Epithelial cell of prostate (primary cell): ENCODE measurements around the gene FOXK2.

Experiments used
- DNase-seq: peaks from one replicate; pipeline ENCODE4 v3.0.0-alpha.2; 2011; ENCODE audit warnings: low read depth, low spot score
- H3K27ac ChIP-seq: fragments of 450-650 bp; 2 replicates; pipeline ENCODE4 v1.5.1; 2017; ENCODE audit warnings: mild to moderate bottlenecking

Gene FOXK2

DNA sequence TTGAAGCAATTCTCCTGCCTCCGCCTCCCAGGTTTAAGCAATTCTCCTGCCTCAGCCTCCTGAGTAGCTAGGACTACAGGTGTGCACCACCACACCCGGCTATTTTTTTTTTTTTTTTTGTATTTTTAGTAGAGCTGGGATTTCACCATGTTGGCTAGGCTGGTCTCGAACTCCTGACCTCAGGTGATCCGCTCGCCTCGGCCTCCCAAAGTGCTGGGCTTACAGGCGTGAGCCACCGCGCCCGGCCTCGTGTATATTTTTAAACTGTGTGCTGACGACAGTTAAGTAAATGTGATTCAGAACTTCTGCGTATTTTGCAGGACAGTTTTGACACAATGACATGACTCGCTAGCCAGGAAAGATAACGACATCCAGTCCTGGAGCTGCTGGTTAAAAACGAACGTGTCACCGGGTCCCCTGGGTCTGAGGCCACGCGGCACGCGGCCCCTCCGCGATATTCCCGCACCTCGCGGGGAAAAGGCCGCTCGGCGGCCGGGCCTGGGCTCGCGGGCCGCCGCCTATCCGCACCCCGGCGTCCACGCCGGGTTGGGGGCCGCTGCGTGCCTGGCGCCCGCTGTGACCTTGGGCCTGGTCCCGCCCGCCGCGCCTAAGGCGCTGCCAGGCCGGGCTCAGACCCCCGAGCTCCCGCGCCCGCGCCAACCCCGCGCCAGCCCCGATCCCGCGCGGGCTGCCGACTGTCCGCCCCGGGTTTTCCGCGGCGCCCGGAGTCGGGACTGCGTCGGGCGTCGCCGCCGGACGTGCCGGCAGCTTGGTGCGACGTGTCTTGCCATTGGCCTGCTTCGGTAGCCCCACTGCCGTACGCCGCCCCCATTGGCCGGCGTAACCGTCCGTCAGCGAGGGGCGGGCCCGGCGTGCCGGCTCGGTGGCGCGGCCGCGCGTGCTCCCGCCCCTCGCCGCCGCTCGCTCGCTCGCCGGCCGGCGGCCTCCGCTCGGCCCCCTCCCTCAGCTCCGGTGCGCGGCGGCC is at the start of gene FOXK2:
Gene FOXK2 (plus strand): TSS at position 907 of the 985 bp plus-strand sequence. CDS start 157 bp downstream, outside the sequence.
- H3K27ac ChIP-seq, result peak within 1 kb of the TSS; percentile 86
- DNase-seq, result peak; percentile 85

DNA sequence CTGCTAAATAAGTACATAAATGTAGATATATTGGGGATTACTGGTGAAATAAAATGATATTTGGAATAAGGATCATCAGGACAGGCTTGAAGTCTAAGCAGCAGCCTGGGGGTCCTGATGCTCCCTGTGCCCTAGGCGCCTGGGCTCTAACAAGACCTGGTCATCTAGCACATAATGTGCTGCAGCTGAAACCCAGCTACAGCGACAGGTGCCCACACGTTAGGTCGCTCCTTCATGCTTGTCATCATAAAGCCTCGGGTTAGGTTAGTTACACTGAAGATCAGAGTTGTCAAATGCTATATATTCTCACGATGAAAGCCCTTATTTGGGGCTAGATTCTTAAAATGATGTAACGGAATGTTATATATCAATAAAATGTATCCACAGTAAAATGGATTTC is 49.5 kb upstream of the FOXK2 start:
- H3K27ac ChIP-seq, result no peak overlapping the region
- no peak for DNase-seq

DNA sequence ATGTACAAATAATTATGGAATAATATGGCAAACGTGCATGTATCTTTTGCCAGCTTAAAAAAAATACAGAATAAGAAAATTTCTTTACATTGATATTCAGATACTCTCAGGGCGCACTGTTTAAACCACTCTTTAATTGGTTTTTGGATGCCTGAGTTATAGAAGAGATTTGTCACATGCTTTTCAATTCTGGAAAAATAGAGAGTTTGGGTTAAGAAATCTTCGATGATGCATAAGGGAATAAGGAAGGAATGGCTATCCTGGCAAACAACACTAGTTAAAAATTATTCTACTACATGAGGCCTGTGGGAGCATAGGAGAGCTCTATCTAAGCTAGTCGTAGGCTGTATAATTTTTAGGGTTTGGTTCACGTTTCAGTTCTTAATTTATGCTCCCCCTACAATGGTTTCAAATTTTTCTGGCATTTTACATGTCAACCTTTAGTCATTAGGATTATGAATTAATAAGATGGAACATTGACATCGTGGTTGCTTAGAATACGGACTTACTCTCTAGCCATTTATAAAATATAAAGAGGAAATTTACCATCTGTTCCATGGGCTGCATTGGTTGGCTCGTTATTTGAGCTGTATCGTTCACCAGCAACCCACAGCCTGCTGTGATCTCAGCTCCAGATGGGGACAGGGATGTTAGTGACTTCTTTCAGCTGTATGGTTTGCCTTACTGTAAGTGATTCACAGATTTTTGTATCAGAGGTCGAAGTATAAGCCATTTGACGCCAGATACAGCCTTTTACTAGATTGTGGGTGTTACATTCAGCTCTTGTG is 45.1 kb upstream of the FOXK2 start:
- no peak overlapping the region for H3K27ac ChIP-seq

DNA sequence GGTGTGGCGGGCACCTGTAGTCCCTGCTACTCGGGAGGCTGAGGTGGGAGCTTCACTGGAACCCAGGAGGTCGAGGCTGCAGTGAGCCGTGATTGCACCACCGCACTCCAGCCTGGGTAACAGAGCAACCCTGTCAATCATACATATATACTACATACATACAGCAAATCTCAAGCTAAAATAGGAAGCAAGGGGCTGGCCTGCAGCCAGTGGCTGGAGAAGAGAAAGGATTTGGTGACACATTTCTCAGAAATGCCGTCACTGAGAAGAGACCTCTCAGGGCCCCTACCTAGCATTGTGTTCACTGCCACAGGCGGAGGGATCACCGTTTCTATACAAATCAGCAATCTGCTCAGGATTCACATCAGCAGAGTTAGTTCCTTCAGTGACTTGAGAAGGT is 44.1 kb upstream of the FOXK2 start:
- no peak overlapping the region for H3K27ac ChIP-seq
- no peak for DNase-seq

More for the DNA sequence above, 45.1 kb upstream of the FOXK2 start:
- no peak for DNase-seq

DNA sequence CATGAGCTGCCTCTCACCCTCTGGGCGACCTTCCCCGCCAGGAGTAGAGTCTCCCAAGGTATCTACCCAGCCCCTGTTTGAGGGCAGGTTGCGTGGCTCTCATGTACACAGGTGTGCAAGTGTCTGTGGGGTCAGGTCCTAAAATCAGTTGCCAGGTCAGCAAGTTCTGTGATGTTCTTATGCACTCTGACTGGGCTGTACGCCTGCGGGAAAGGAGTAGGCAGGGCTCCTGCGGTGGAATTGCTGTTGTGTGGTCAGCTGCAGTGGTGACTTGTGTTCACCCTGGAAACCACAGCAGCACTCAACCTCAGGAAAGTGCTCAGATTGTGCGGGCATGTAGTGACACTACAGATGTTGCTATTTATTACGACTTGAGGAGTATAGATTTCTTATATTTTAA is 41.6 kb upstream of the FOXK2 start:
- DNase-seq, result no peak
- no peak overlapping the region for H3K27ac ChIP-seq

DNA sequence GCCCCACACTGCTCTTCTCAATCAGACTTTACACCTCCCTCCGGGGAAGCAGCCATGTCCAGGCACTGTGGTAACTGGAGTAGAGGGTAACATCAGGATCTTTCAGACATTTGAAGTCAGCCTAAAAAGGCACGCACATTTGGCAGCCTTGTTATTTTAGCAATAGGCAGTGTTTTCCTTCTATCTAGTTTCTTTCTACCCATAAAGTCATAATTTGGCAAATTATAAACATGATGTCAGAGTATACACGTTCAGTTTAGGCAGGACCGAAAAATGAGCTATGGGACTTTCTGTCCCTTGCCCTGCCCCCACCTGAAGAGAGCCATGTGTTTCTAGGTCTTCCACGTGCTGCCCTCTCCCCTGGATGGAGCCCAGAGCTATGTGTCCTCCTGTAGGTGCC is 39.9 kb upstream of the FOXK2 start:
- no peak overlapping the region for H3K27ac ChIP-seq

DNA sequence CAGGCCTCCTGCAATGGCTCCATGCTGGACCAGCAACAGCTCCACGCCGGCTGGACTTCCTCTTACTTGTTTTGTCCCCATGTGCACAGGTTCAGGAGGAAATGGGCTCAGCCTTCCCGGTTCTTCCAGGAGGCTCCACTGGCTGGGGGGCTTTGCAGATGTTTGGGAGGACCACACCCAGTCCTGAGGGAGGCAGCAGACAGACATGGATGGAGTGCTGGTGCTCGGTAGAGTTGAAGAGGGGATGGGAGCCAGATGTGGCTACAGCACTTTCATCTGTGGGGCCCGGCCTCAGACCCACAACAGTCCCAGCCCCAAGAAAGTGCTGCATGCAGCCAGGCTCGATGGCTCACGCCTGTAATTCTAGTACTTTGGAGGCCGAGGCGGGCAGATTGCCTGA is 39.2 kb upstream of the FOXK2 start:
- DNase-seq, result no peak
- no peak overlapping the region for H3K27ac ChIP-seq

More for the DNA sequence above, 39.9 kb upstream of the FOXK2 start:
- DNase-seq, result no peak

DNA sequence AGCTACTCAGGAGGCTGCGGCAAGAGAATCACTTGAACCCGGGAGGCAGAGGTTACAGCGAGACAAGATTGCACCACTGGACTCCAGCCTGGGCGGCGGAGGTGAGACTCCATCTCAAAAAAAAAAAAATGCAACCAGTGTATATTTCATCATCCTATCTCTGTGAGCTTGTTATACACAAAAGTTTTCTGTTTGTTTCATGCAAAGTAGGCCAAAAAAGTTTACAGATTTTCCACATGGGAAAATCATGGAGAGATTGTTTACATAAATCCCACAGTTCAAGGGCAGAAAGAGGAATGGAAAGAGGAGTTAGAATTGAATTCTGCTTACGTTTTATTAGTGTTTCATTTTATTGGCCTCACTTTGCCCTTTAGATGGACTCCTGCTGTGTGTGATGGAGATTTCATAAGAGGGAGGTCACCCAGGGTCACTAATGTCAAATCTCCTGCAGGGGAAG is 36.3 kb upstream of the FOXK2 start:
- no peak overlapping the region for H3K27ac ChIP-seq
- no peak for DNase-seq

DNA sequence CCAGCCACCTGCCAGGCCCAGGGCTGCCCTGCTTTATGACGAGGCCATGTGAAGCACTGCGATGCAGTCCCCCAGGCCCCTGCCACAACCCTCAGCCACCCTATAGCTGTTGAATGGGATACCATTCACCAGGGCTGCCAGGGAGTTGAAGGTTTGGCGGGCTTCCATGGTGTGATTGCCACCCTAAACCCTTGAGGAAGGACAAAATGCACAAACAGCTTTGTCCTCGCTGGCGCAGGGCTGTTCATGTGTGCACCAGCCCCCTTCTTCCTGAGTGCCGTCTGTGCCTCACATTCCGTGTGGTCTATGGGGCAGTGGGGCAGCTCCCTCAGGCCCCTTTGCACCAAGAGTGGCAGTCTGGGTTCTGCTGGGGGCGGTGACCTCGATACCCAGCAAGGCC is 35.7 kb upstream of the FOXK2 start:
- no peak overlapping the region for H3K27ac ChIP-seq
- no peak for DNase-seq

DNA sequence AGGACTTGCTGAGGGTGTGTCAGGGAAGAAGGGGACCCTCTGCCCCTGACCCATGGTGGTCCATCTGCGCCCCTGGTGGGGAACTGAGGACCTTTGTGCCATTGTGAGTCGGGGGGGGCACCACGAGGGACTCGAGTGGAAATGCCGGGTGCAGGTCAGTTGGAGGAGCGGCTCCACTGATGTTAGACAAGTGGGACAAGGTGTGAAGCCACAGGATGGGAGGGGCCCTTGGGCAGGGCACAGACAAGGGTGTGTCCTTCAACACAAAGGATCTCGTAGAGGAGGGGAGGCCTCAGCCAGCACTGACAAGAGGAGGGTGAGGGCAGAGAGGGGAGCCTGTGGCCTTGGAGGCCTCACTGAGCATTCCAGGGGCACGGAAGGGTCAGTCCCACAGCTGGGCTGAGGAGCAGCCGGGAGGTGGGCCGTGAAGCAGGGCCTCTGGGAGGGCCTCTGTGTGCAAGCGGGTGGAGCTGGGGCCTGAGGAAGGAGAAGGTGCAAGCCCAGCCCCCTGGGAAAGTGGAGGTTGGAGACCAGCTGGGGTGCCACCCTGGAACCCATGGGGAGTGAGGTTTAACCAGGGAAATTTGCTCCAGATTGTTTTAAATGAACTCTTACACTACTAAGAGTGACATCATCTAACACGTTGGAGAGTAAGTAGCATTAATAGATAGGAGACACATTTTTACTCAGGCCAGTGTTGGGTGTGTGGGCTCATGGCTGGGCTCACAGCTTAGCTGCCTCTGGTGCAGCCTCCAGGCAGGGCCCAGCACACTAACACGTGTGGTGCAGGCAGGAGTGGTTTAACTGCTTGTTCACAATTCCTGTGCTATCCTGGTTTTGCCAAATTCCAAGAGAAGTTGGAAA is 33.1 kb upstream of the FOXK2 start:
- no peak overlapping the region for H3K27ac ChIP-seq
- DNase-seq, result no peak

DNA sequence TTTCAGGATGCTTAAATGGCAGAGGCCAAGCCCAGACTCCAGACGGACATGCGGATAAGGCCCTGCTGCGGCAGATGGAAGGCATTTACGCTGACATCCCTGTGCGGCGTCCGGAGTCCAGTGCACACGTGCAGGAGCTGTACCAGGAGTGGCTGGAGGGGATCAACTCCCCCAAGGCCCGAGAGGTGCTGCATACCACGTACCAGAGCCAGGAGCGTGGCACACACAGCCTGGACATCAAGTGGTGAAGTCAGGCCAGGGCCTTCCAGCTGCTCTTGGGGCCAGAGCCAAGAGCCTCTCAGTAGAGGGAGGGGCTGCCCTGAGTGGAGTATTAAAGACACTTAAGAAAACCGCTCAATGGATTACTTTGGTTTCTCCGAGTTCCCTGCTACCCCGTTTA is 31.6 kb upstream of the FOXK2 start:
- DNase-seq, result no peak
- no peak overlapping the region for H3K27ac ChIP-seq

DNA sequence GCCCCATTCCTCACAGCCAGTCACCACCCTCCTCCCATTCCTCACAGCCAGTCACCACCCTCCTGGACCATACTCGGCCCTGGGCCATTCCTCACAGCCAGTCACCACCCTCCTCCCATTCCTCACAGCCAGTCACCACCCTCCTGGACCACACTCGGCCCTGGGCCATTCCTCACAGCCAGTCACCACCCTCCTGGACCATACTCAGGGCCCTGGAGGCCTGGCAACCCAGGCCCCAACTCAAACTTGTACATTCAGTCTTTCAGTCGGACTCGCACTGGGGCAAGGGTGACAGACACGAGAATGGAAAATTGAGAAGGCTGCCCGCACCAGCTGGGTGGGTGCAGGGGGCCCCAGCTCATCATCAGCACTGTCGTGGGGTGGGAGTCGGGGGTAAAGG is 30.4 kb upstream of the FOXK2 start:
- no peak overlapping the region for H3K27ac ChIP-seq
- DNase-seq, result no peak

DNA sequence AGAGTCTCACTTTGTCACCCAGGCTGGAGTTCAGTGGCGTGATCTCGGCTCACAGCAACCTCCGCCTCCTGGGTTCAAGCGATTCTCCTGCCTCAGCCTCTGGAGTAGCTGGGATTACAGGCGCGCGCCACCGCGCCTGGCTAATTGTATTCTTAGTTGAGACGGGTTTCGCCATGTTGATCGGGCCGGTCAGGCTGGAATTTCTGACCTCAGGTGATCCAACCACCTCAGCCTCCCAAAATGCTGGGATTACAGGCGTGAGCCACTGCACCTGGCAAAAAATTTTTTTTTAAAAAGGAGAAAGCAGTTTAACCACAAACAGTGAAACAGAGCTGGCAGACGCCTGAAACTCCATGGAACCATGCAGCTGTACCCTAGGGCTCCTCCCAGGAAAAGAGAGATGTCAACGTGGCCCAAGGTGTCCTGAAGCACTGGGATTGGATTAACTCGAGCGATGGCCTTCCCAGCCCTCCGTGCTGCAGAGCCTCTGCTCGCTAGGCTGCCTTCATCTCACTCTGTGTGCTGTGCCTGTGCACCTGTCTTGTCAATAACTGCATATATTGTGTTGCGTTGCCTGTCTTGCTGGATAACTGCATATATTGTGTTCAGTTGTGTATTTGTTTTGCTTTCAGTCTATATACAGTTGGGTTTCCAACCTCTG is 29.6 kb upstream of the FOXK2 start:
- DNase-seq, result no peak
- H3K27ac ChIP-seq, result no peak overlapping the region

DNA sequence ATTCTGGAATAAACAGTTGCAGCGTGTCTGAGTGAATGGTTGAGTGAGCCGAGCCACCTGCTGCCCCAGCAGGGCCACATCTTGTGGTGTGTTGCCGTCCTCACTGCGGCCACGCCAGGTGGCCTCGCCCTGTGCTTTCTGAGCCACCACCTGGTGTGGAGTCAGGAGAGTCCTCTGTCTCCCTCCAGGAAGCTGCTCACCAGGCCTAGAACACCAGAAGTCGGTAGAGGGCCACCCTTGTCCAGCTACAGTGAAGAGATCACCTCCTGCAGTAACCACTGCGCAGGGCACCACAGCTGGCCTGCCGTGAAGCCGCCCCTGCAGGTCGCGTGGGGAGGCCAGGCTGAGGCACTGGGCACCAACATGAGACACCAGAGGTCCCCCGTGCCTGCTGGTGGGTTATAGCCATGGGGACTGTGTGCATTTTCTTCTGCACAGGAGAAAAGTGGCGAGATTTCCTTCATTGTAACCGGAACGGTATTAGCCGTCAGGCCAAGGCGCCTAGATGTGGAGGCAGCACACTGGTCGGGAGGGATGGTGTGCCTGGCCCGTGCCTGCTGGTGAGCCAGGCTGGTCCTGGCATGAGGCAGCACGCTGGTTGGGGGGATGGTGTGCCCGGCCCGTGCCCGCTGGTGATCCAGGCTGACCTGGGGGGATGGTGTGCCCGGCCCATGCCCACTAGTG is 28.9 kb upstream of the FOXK2 start:
- DNase-seq, result no peak
- H3K27ac ChIP-seq, result no peak overlapping the region

DNA sequence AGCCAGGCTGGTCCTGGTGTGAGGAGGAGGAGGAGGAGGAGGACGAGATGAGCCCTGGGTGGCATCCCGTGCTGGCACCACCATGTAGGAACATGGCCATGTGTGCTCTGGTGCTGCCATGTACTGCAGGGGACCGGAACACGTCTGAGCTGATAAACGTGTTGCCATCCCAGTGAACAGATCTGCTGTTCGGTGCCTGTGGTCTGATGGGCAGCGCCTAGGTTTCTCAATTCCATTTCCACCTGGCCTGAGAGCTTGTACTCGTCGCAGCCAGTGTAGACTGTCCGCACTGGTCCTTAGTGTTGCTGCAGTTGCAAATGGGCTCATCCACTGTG is 28.4 kb upstream of the FOXK2 start:
- no peak overlapping the region for H3K27ac ChIP-seq
- no peak for DNase-seq

DNA sequence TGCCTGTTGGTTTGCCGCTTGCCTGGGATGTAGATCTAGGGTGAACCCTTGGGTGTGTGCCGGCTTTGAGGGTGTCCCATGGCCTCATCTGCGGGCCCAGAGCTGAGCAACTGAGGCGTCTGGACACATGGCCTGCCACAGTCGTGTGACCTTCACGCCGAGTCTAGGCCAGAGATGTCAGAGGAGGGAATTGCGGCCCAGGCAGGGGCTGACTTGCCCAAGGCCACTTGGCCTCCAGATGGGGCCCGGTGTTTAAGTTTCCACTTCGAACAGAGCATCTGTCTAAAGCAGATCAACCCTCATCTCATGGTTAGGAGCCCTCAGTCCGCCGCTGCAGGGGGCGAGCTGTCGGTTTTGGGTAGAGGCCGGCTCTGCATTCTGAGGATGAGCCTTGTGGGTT is 28.0 kb upstream of the FOXK2 start:
- no peak overlapping the region for H3K27ac ChIP-seq
- DNase-seq, result no peak

DNA sequence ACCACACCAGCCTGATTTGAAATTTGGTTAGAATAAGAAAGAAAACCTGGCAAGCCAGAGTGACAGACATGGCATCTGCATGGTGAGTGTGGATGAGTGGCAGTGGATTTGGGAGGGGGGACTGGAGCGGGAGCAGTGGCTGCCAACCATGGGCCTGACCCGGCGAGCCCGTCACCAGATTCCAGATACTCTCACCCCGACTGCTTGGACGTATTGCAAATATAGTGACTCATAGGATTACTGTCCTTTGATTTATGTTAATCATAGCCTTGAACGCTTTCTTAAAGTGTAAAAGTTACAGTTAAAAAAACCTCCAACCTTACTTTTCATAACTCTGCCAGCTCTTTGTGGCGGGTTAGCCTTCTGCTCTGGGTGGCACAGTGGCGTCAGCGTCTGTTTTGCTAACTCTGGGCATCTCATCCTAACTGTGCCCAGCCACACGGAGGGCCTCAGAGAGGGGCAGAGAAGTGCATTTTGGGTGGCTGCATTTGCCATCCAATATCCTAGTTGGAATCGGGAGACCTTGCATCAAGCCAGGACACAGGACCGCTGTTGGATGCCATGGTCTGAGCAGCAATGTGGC is 26.8 kb upstream of the FOXK2 start:
- H3K27ac ChIP-seq, result peak overlapping the region; percentile 34
- DNase-seq, result no peak

DNA sequence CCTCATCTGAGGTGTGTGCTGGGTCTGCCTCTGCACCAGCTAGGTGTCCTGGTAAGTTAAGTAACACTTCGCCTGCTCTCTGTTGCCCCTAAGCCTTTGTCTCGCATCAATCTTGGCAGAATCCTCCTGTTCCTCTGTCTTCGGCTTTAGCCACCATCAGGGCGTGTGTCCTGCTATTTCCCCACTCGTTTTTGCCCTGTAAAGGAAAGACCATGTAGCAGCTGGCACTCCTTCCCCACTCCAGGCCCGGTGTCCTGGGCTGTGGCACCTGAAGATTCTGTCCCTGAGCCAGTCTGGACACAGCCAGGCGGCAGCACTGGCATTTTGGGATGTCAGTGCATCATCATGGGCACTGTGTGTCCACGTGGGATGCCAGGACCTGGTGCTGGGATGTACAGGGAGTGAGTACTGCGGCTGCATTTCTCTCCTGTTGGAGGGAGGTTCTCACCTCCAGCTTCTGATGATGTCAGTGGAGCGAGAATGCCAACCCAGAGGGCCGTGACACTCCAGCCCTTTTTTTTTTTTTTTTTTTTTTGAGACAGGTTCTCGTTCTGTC is 26.2 kb upstream of the FOXK2 start:
- peak overlapping the region; percentile 34 for H3K27ac ChIP-seq
- DNase-seq, result no peak
